GM23248 (cell line): ENCODE results near the gene TAS1R2. TPM values are rescaled to one million over a fixed set of nuclear protein-coding genes. Genes with fewer than 3 reads are reported as not detected.

Source experiments
- DNase-seq: peaks from one replicate; pipeline ENCODE4 v3.0.0-alpha.2; 2015
- H2AFZ ChIP-seq: fragments of 200-600 bp; sonication (generic); 2 replicates; pipeline ENCODE4 v1.6.1; 2016; ENCODE audit warnings: antibody characterized with exemption
- H3F3A ChIP-seq: fragments of 200-600 bp; sonication (generic); 2 replicates; pipeline ENCODE4 v1.6.1; 2016; ENCODE audit warnings: mild to moderate bottlenecking, antibody characterized with exemption, mixed run types; ENCODE audit not compliant: insufficient read depth
- H3K27ac ChIP-seq: fragments of 200-600 bp; sonication (generic); 2 replicates; pipeline ENCODE4 v1.5.1; 2016; ENCODE audit warnings: mild to moderate bottlenecking
- H3K27me3 ChIP-seq: fragments of 200-600 bp; sonication (generic); replicated peaks from 2 replicates; pipeline ENCODE4 v1.6.1; 2016; ENCODE audit warnings: mild to moderate bottlenecking; ENCODE audit not compliant: insufficient read depth
- H3K36me3 ChIP-seq: fragments of 200-600 bp; sonication (generic); 2 replicates; pipeline ENCODE4 v1.6.1; 2016; ENCODE audit warnings: low read depth, mild to moderate bottlenecking
- H3K4me1 ChIP-seq: fragments of 200-600 bp; sonication (generic); 2 replicates; pipeline ENCODE4 v1.6.1; 2016; ENCODE audit warnings: mild to moderate bottlenecking; ENCODE audit not compliant: insufficient read depth
- H3K4me2 ChIP-seq: fragments of 200-600 bp; sonication (generic); one replicate; pipeline ENCODE4 v1.6.1; 2016; ENCODE audit warnings: mild to moderate bottlenecking; ENCODE audit not compliant: unreplicated experiment
- H3K4me3 ChIP-seq: fragments of 200-600 bp; sonication (generic); 2 replicates; pipeline ENCODE4 v1.5.1; 2016; ENCODE audit warnings: mild to moderate bottlenecking
- H3K79me2 ChIP-seq: fragments of 200-600 bp; sonication (generic); 2 replicates; pipeline ENCODE4 v1.6.1; 2016; ENCODE audit warnings: mild to moderate bottlenecking; ENCODE audit not compliant: insufficient read depth
- H3K9ac ChIP-seq: fragments of 200-600 bp; sonication (generic); 2 replicates; pipeline ENCODE4 v1.6.1; 2016; ENCODE audit warnings: mild to moderate bottlenecking
- H3K9me2 ChIP-seq: fragments of 200-600 bp; sonication (generic); 2 replicates; pipeline ENCODE4 v1.6.1; 2016; ENCODE audit warnings: mixed run types, mild to moderate bottlenecking, moderate library complexity; ENCODE audit not compliant: insufficient read depth
- H3K9me3 ChIP-seq: fragments of 200-600 bp; sonication (generic); one replicate; pipeline ENCODE4 v1.6.1; 2017; ENCODE audit warnings: low read depth
- H4K20me1 ChIP-seq: fragments of 200-600 bp; sonication (generic); 2 replicates; pipeline ENCODE4 v1.6.0; 2016; ENCODE audit not compliant: insufficient read depth
- EZH2 ChIP-seq: fragments of 200-600 bp; sonication (generic); IDR thresholded peaks from 2 replicates; pipeline ENCODE4 v1.6.1; 2018; ENCODE audit warnings: antibody characterized with exemption, mild to moderate bottlenecking; ENCODE audit not compliant: insufficient read depth, poor library complexity, severe bottlenecking
- EZH2phosphoT487 ChIP-seq: fragments of 200-600 bp; sonication (generic); IDR thresholded peaks from 2 replicates; pipeline ENCODE4 v1.6.1; 2018; ENCODE audit warnings: antibody characterized with exemption, moderate library complexity, mild to moderate bottlenecking, low read depth; ENCODE audit not compliant: insufficient read depth
- WGBS, 2 experiments: methylation state at CpG; one replicate each; pipeline ENCODE4 v1.1.6; 2015 to 2017; ENCODE audit warnings: low lambda C conversion rate in 2 of 2, low coverage in 1 of 2; ENCODE audit errors: missing lambda C conversion rate in 2 of 2; 5-methylcytosine and 5-hydroxymethylcytosine counted together
- in situ Hi-C: fragments of 300-500 bp; cut with MboI; formaldehyde crosslinking; loops from 2 replicates; pipeline ENCODE4 v1.15.0; 2020
- polyA plus RNA-seq: library from polyadenylated mRNA; unstranded; fragments of >200 nt; fragmentation: Nextera tagmentation; extraction: Ambion mirVana; gene quantifications from 2 replicates; pipeline ENCODE4 v1.2.1, GENCODE V29; 2016
- total RNA-seq: library from RNA; depleted of rRNA; stranded (reverse); fragments of >200 nt; shearing (Covaris generic); gene quantifications from 2 replicates; pipeline ENCODE4 v1.2.3, GENCODE V29; 2014

Gene TAS1R2
- total and polyA plus RNA-seq, 2 experiments from 2014 or later: not detected

GRCh38 chr1:18803151-18803791, 56.2 kb downstream of the TAS1R2 start:
- H3K9me3 ChIP-seq: no peaks in the 10 kb centered on the region
- 25 to 33% methylated on average over 13 of the region's 13 CpGs for WGBS, 2 experiments

DNA sequence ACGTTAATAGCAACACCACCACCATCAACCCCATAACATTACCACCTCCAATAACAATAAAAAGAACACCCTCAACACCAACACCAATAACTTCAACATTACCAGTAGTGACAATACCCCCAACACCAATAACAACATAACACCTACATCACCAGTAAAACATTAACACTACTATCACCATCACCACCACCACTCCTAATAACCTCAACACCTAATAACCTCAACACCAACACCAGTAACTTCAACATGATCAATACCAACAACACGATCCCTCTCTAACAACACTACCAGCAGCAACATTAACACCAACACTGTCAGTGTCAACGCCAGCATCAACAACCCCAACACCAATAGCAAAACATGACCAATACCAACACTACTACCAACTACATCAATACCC, 57.2 kb downstream of the TAS1R2 start:
- 35 to 37% methylated on average over 3 of the region's 3 CpGs for WGBS, 2 experiments
- H3K9me2 ChIP-seq: no peaks in the 10 kb centered on the region
- H3K9ac ChIP-seq: no peak overlapping the region
- H3K4me2 ChIP-seq: no peak overlapping the region
- H3K9me3 ChIP-seq: no peaks in the 10 kb centered on the region
- H3K4me1 ChIP-seq: no peaks in the 10 kb centered on the region
- TF ChIP-seq EZH2 (no peak), EZH2phosphoT487 (no peak)
- no peak for DNase-seq
- no peaks in the 10 kb centered on the region for H3F3A ChIP-seq
- H3K27ac ChIP-seq: no peak overlapping the region
- no peaks in the 10 kb centered on the region for H3K36me3 ChIP-seq
- in situ Hi-C loops: no loop called here
- no peaks in the 10 kb centered on the region for H3K27me3 ChIP-seq
- no peaks in the 10 kb centered on the region for H3K79me2 ChIP-seq
- H3K4me3 ChIP-seq: no peak overlapping the region
- H2AFZ ChIP-seq: no peak overlapping the region
- no peaks in the 10 kb centered on the region for H4K20me1 ChIP-seq

More at GRCh38 chr1:18803151-18803791, 56.2 kb downstream of the TAS1R2 start:
- Histone ChIP-seq H3K4me3 (no peak overlapping the region), H3K4me2 (no peak overlapping the region), H3K36me3 (no peaks in the 10 kb centered on the region), H2AFZ (no peak overlapping the region), H3K9me2 (no peaks in the 10 kb centered on the region), H3F3A (no peaks in the 10 kb centered on the region), H3K4me1 (no peaks in the 10 kb centered on the region), H3K9ac (no peak overlapping the region), H3K27ac (no peak overlapping the region), H3K27me3 (no peaks in the 10 kb centered on the region), H4K20me1 (no peaks in the 10 kb centered on the region), H3K79me2 (no peaks in the 10 kb centered on the region)
- no peak for DNase-seq
- TF ChIP-seq EZH2 (no peak), EZH2phosphoT487 (no peak)
- in situ Hi-C loops: no loop called here

GRCh38 chr1:18800258-18800657, 59.2 kb downstream of the TAS1R2 start:
- TF ChIP-seq EZH2 (no peak), EZH2phosphoT487 (no peak)
- H3K27ac ChIP-seq: no peak overlapping the region
- no peaks in the 10 kb centered on the region for H3K9me2 ChIP-seq
- H3K79me2 ChIP-seq: no peaks in the 10 kb centered on the region
- 42 to 54% methylated on average over 6 of the region's 6 CpGs for WGBS, 2 experiments
- no peak overlapping the region for H2AFZ ChIP-seq
- no peaks in the 10 kb centered on the region for H3K27me3 ChIP-seq
- in situ Hi-C loops: no loop called here
- DNase-seq: no peak
- H3K9me3 ChIP-seq: no peaks in the 10 kb centered on the region
- H3K4me2 ChIP-seq: no peak overlapping the region
- no peaks in the 10 kb centered on the region for H4K20me1 ChIP-seq
- no peak overlapping the region for H3K4me3 ChIP-seq
- H3K4me1 ChIP-seq: no peaks in the 10 kb centered on the region
- no peak overlapping the region for H3K9ac ChIP-seq
- H3F3A ChIP-seq: no peaks in the 10 kb centered on the region
- H3K36me3 ChIP-seq: no peaks in the 10 kb centered on the region

- H2AFZ ChIP-seq: no peak overlapping the region
- H3K4me1 ChIP-seq: no peaks in the 10 kb centered on the region
- no peak overlapping the region for H3K27ac ChIP-seq
- H3F3A ChIP-seq: no peaks in the 10 kb centered on the region
- no peaks in the 10 kb centered on the region for H3K9me3 ChIP-seq
- TF ChIP-seq EZH2 (no peak), EZH2phosphoT487 (no peak)
- H3K36me3 ChIP-seq: no peaks in the 10 kb centered on the region
- no peak overlapping the region for H3K4me2 ChIP-seq
- no peak overlapping the region for H3K4me3 ChIP-seq
- no peaks in the 10 kb centered on the region for H4K20me1 ChIP-seq
- in situ Hi-C loops: no loop called here
- 7 to 19% methylated on average over 3 of the region's 3 CpGs for WGBS, 2 experiments
- H3K27me3 ChIP-seq: no peaks in the 10 kb centered on the region
- no peaks in the 10 kb centered on the region for H3K79me2 ChIP-seq
- H3K9ac ChIP-seq: no peak overlapping the region
- H3K9me2 ChIP-seq: no peaks in the 10 kb centered on the region
- DNase-seq: no peak
Observed at GRCh38 chr1:18799454-18799853, 60.0 kb downstream of the TAS1R2 start.
